ENCODE measurements around the gene HCFC2. TPM values are rescaled to one million over a fixed set of nuclear protein-coding genes. Genes with fewer than 3 reads are reported as not detected.

HCFC2 gene
- total RNA-seq, 1 experiment from 2014 or later: 10.3 TPM

GRCh38 chr12:104122298-104122697, 58.0 kb downstream of the HCFC2 start:
- ChIA-PET POLR2A (interaction anchor here (0.7 to 1.6 kb wide), 2 partner anchors 16 to 985 kb away, joined by 3 to 10 read pairs; partner anchors contain the start of gene NFYB), CTCF (interaction anchor here (1.0 to 4.6 kb wide), 2 partner anchors 10 to 14 kb away, joined by 4 to 30 read pairs; no protein-coding TSS in a partner anchor)
- H3K4me3 Mint-ChIP-seq (ENCODE audit: unreplicated experiment): no peak overlapping the region
- H3K9me3 Mint-ChIP-seq (ENCODE audit: unreplicated experiment): no peaks in the 10 kb centered on the region
- no peak for TF ChIP-seq CTCF (IDR thresholded peaks at IDR 0.05; ENCODE audit: unreplicated experiment)
- peaks cover 5% of the 10 kb centered on the region for H3K4me1 Mint-ChIP-seq (ENCODE audit: insufficient read depth, unreplicated experiment)
- peaks cover 87% of the 10 kb centered on the region for H3K36me3 Mint-ChIP-seq (ENCODE audit: insufficient read depth, unreplicated experiment)
- no peak overlapping the region for H3K27ac Mint-ChIP-seq (ENCODE audit: low read depth, unreplicated experiment)
- H3K27me3 Mint-ChIP-seq (ENCODE audit: insufficient read depth, unreplicated experiment): no peaks in the 10 kb centered on the region
- no TSS peak for BruUV-seq (replicated peaks)
- intact Hi-C loops (cut with micrococcal nuclease): no loop called here
- no peak for DNase-seq (ENCODE audit: unreplicated experiment)

GRCh38 chr12:104126548-104126947, 62.2 kb downstream of the HCFC2 start:
- H3K36me3 Mint-ChIP-seq (ENCODE audit: insufficient read depth, unreplicated experiment): peaks cover 86% of the 10 kb centered on the region
- H3K4me3 Mint-ChIP-seq (ENCODE audit: unreplicated experiment): no peak overlapping the region
- no peaks in the 10 kb centered on the region for H3K9me3 Mint-ChIP-seq (ENCODE audit: unreplicated experiment)
- no peak for DNase-seq (ENCODE audit: unreplicated experiment)
- BruUV-seq (replicated peaks): no TSS peak
- intact Hi-C loops (cut with micrococcal nuclease): no loop called here
- ChIA-PET POLR2A (interaction anchor here (1.4 to 3.7 kb wide), 2 partner anchors 11 to 160 kb away, joined by 3 to 13 read pairs; partner anchors contain the start of genes NFYB and TDG), CTCF (interaction anchor here (1.7 kb wide), 1 partner anchor 18 kb away, joined by 15 read pairs; no protein-coding TSS in a partner anchor)
- H3K27me3 Mint-ChIP-seq (ENCODE audit: insufficient read depth, unreplicated experiment): no peaks in the 10 kb centered on the region
- no peak for TF ChIP-seq CTCF (IDR thresholded peaks at IDR 0.05; ENCODE audit: unreplicated experiment)
- H3K27ac Mint-ChIP-seq (ENCODE audit: low read depth, unreplicated experiment): peak overlapping the region; percentile 71
- H3K4me1 Mint-ChIP-seq (ENCODE audit: insufficient read depth, unreplicated experiment): peaks cover 5% of the 10 kb centered on the region

DNA sequence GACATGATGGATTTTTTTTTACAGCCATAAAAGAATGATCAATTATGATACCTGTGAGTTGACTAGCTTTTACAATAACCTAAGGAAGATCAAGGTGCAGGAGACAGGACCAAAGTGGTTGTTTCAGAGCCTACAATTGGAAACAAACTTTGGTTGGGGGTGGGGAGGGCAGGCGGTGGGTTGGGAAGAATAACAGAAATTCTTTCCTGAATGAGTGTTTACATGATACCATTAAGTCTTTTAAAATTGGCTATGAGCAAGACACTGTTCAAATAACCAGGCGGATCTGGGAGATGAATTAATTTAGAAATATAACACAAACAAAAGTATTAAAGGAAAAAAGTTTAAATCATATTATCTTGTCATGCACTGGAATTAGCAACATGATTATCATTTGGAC, 66.4 kb downstream of the HCFC2 start:
- Mint-ChIP-seq H3K36me3 (ENCODE audit: insufficient read depth, unreplicated experiment) (peaks cover 54% of the 10 kb centered on the region), H3K27ac (ENCODE audit: low read depth, unreplicated experiment) (no peak overlapping the region), H3K27me3 (ENCODE audit: insufficient read depth, unreplicated experiment) (no peaks in the 10 kb centered on the region), H3K4me1 (ENCODE audit: insufficient read depth, unreplicated experiment) (peaks cover 14% of the 10 kb centered on the region), H3K9me3 (ENCODE audit: unreplicated experiment) (no peaks in the 10 kb centered on the region), H3K4me3 (ENCODE audit: unreplicated experiment) (no peak overlapping the region)
- no TSS peak for BruUV-seq (replicated peaks)
- DNase-seq (ENCODE audit: unreplicated experiment): no peak
- no peak for TF ChIP-seq CTCF (IDR thresholded peaks at IDR 0.05; ENCODE audit: unreplicated experiment)
- CTCF ChIA-PET: no interaction called here
- POLR2A ChIA-PET: no interaction called here
- intact Hi-C loops (cut with micrococcal nuclease): no loop called here

GRCh38 chr12:104131609-104132008, 67.3 kb downstream of the HCFC2 start:
- DNase-seq (ENCODE audit: unreplicated experiment): no peak
- Mint-ChIP-seq H3K27ac (ENCODE audit: low read depth, unreplicated experiment) (peak overlapping the region; percentile 43), H3K9me3 (ENCODE audit: unreplicated experiment) (no peaks in the 10 kb centered on the region), H3K4me3 (ENCODE audit: unreplicated experiment) (no peak overlapping the region), H3K36me3 (ENCODE audit: insufficient read depth, unreplicated experiment) (peaks cover 46% of the 10 kb centered on the region), H3K4me1 (ENCODE audit: insufficient read depth, unreplicated experiment) (peaks cover 19% of the 10 kb centered on the region), H3K27me3 (ENCODE audit: insufficient read depth, unreplicated experiment) (no peaks in the 10 kb centered on the region)
- no peak for TF ChIP-seq CTCF (IDR thresholded peaks at IDR 0.05; ENCODE audit: unreplicated experiment)
- CTCF ChIA-PET: interaction anchor here (0.6 to 0.9 kb wide), 2 partner anchors 23 to 36 kb away, joined by 3 to 6 read pairs; no protein-coding TSS in a partner anchor
- intact Hi-C loops (cut with micrococcal nuclease): no loop called here
- POLR2A ChIA-PET: interaction anchor here (0.7 kb wide), 1 partner anchor 50 kb away, joined by 3 read pairs; no protein-coding TSS in a partner anchor
- BruUV-seq (replicated peaks): no TSS peak

Data from MCF 10A (cell line).